HG02943 (cell line): ENCODE results near the gene SEPTIN12.
"Not testable (repeated sequence)": the region's sequence is repeated elsewhere in the genome, so short reads cannot be mapped to it uniquely, and the experiment has no call there.

ENCODE experiments used
- ATAC-seq: cut with Tn5 transposase; IDR thresholded peaks from one replicate; pipeline ENCODE4 v1.9.1; 2021; ENCODE audit warnings: mild to moderate bottlenecking, low read depth, moderate library complexity; ENCODE audit not compliant: unreplicated experiment

The SEPTIN12 gene

DNA sequence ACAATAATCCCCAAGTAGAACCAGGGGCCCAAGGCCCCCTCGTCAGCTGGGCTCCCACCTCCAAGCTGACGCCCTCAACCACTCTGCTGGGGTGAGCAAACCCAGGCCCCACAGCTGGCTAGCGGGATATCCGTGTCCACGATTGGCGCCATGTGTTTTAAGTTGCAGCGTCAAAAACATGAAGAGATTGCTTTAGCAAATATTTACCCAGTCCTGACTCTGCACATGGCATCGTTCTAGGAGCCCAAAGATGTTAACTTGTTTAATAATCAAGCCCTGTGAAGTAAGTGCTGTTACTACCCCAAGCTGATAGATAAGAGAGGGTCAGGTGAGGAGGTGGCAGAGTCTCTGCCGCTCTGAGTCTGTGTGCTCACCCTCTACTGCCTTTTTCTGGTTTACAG lies 344 bp upstream of the SEPTIN12 start:
- no peak for ATAC-seq

DNA sequence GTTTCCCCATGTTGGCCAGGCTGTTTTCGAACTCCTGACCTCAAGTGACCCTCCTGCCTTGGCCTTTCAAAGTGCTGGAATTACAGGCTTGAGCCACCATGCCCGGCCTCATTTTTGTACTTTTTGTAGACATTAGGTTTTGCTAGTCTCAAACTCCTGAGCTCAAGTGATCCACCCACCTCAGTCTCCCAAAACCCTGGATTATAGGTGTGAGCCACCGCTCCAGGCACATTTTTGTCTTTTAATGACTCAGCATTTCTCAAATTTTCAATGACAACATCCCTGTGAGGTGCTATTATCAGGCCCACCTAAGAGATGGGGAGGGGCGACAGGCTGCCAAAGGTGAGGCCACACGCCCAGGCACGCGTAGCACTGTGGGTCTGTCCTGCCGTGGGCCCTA lies 1.1 kb downstream of the SEPTIN12 start:
- ATAC-seq, result no peak

DNA sequence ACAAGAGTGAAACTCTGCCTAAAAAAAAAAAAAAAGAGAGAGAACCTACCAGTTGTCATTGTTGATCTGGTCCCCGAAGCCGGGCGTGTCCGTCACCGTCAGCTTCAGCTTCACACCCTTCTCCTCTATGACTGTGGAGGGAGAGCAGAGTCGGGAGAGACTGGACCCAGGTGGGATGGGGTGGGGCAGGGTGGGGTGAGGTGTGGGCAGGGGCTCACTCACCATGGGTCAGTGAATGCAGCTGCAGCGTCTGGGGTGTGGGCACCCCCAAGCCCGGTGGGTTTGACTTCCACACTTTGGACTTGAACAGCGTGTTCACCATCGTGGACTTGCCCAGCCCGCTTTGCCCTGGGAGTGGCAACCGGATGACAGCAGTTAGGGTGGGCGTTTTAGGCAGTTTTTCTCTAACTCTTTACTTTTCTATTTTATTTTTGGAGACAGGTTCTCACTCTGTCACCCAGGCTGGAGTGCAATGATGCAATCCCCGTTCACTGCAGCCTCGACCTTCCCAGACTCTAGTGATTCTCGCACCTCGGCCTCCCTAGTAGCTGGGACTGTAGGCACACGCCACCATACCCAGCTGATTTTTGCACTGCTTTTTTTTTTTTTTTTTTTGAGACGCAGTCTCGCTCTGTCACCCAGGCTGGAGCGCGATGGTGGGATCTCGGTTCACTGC lies 2.2 kb downstream of the SEPTIN12 start:
- no peak for ATAC-seq

DNA sequence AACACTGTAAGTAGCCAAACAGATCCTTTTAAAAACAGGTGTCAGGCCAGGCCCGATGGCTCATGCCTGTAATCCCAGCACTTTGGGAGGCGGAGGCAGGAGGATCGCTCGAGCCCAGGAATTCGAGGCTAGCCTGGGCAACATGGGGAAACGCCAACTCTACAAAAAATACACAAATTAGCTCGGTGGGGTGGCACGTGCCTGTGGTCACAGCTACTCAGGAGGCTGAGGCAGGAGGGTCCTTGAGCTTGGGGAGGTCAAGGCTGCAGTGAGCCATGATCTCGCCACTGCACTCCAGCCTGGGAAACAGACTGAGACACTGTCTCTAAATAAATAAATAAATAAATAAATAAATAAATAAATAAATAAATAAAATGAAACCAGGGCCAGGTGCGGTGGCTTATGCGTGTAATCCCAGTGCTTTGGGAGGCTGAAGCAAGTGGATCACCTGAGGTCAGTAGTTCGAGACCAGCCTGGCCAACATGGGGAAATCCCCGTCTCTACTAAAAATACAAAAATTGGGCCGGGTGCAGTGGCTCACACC lies 3.6 kb downstream of the SEPTIN12 start:
- ATAC-seq, result not testable (repeated sequence)

DNA sequence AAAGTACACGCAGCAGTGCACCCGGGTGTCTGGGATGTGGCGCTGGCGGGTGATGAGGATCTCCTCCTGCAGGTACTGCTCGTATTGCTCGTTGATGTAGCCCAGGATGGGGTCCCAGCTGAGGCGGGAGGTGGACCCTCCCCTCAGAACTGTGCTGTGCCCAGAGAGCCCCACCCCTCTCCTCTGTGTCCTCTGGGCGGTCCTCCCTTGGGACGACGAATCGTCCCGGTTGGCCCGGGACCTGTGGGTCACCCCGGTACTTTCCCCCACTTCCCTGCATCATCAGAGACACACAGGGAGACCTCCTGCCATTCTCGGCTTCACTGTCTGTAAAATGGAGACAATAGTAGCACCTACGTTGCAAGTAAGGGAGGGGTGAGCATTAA lies 4.2 kb downstream of the SEPTIN12 start:
- no peak for ATAC-seq

DNA sequence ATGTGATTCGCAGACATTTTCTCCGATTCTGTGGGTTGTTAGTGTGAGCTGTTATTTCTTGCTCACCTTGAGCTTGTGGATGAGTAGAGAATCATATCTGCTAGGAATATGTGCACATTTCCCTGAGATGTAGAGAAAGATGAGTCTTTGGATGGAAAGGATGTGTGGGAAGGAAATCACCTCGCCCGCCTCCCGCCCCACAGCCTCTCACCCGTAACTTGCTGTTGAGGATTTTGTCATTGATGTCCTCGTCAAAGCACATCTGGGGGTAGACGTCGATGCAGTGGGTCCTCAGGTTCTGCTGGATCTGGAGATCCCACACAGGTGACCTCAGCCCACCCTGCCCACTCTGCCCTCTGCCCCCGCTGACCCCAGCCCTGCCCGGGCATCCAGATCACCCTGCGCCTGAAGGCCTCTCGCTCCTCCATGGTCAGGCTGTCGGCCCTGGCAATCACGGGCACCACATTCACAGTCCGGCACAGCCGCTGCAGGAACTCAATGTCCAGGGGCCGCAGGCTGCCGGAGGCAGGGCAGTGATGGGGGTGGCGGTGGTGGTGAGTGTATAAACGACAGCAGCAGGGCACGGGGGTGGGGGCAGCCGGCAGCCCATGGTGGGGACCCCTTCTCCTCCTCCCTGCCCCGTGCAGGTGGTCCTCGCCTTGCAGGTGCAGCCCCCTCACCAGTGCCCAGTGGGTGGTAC lies 4.7 kb downstream of the SEPTIN12 start:
- ATAC-seq, result no peak

DNA sequence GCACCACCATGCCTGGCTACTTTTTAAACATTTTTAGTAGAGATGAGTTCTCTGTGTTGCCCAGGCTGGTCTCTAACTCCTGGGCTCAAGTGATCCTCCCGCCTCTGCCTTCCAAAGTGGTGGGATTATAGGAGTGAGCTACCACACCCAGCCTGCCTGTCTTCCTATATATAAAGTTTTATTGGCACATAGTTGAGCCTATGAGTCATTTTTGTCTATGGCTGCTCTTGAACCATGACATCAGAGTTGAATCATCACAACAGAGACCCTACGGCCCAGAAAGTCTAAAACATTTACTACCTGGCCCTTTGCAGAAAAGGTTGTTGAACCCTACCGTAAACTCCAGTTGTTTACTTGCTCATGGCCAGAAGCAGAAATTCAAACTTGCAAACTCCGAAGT lies 7.9 kb downstream of the SEPTIN12 start:
- no peak for ATAC-seq

DNA sequence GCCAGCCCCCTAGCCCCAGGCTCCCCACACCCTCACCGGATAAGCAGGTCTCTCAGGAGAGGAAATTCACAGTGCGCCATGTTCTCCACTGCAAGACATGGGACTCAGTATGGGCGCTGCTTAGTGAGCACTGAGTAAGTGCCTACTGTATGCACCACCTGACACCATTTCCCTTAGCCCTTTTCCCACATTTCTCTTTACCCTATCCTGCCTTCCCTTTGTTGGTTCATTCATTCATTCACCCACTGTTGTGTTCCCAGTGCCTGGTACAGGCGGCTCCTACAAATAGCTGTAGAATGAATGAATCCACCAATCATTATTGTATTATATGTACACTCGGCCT lies 10.1 kb downstream of the SEPTIN12 start:
- ATAC-seq, result no peak

DNA sequence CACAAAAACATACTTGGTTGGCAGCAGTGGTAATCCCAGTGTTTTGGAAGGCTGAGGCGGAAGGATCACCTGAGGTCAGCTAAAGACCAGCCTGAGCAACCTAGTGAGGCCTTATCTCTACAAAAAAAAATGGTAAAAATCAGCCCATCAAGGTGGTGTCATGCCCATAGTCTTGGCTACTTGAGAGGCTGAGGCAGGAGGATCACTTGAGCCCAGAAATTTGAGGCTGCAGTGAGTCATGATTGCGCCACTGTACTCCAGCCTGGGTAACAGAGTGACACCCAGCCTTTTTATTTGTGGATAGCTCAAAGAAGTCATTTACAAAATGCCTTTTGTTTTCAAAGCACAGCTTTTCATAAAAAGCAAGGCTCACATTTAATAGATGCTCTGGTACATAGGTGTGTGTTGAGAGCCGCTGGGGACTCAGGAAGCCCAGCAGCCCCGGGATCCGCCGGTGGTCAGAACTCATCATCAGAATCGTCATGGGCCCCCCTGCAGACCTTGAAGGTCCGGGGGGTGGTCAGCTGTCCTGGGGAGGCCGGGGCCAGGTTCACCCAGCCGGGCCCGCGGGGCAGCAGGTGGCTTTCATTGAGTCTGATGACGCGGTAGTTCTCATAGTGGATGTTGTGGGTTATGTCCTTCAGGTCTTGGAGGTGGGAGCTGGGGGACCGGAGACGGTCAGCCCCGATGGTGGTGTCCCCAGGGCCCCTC lies 10.7 kb downstream of the SEPTIN12 start:
- ATAC-seq, result no peak

DNA sequence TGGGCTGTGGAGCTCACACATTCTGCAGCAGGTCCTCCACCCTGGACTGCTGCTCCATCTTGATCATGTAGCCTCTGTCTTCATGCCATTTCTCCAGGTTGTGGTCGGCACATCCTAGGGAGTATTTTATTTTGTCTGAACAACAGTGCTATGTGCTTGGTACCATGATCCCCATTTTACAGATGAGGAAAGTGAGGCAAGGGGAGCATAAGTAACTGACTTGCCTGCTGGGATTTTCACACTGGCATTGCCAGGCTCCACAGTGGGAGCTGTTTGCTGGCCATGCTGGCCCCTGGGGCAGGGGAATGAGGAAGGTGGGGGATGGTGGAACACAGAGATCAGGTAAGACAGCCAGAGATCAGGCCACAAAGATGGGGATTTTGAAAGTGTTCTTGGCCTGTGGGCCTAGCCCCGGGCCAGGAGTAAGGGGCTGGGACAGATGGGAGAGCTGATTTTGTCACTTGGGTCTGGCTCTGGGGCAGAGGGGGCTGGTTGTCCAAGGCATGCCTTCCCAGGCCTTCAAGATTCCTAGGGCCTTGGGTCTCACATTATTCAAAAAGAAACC lies 11.9 kb downstream of the SEPTIN12 start:
- no peak for ATAC-seq

DNA sequence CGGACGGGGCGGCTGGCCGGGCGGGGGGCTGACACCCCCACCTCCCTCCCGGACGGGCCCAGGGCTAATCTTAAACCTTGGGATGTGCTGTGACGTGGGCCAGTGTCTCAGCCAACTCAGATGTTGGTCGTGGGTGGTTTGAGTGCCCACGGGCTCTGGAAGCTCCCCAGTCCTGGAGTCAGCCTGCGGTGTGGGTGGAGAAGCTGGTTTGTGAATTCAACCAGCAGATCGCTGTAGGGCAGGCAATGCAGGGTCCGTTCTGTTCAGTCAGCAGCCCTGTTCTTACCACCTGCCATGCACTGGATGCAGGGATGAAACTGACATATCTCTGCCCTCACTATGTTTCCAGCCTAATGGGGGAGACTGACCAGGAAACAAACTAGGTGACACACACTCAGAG lies 13.1 kb downstream of the SEPTIN12 start:
- ATAC-seq, result no peak

DNA sequence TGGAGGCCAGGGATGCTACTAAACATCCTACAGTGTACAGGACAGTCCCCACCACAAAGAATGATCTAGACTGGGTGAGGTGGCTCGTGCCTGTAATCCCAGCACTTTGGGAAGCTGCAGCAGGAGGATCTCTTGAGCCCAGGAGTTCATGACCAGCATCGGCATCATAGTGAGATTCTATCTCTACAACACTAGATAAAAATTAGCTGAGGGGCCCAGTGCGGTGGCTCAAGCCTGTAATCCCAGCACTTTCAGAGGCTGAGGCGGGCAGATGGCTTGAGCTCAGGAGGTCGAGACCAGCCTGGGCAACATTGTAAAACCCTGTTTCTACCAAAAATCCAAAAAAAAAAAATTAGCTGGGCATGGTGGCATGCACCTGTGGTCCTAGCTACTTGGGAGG lies 15.8 kb downstream of the SEPTIN12 start:
- no peak for ATAC-seq

DNA sequence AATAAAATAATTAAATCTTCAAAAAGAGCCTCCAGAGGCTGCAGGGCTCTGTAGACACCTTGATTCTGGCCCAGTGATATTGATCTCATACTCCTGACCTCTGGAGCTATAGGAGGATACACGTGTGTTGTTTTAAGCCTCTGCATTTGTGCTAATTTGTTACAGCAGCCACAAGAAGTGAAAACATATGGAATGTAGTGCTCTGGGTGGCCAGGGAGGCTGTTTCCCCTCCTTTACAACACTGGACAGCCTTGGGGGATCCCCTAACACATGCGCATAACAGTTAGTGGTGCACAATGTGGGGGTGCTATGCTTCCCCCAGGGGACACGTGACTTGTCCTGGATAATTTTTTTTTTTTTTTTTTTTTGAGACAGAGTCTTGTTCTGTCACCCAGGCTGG lies 16.5 kb downstream of the SEPTIN12 start:
- no peak for ATAC-seq

DNA sequence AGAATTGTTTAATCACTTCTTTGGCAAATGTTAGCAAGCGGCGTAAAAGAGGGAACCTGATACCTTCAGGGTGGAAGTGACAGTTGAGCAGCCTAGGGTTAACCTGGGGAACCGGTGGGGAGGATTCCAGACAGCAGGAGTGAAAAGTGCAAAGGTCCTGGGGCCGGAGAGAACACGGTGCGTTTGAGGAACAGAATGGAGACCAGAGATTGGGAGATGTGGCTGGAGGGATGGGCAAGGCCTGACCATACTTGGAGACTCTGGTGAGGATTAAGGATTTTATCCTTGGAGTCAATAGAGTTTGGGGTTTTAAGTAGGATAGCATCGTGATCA lies 18.9 kb downstream of the SEPTIN12 start:
- ATAC-seq, result no peak

DNA sequence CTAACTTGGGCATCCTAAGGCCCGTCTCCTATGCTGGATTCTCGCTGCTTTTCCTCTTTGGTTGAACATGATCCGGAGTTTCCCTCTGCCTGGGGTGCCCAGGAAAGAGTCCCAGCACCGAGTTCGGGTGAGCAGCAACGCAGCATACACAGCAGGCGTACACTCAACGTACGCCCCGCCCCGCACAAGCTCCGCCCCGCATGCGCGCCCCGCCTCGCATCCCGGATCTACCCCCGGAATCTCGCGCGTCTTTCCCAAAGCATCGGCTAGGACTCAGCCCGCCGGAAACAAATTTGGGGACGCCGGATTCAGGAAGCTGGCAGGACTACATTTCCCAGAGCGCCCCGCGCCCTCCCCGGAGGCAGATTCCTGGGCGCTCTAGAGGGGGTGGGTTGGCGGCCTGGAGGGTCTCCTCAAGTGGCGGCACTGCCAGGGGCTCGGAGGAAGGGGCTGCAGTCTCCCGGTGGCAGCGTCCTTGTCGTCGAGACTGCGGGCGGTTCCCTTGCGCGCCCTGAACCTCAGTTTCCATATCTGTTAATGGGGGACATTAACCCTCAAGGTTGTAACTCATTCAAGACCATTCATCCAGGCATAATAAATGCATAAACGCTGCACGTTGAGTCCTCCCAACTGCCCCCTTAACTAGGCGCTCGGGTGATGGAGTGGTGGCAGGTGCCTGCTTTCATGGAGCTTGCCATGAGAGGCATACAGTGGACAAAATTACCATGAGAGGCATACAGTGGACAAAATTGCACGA lies 19.4 kb downstream of the SEPTIN12 start:
- peak; percentile 63 for ATAC-seq

DNA sequence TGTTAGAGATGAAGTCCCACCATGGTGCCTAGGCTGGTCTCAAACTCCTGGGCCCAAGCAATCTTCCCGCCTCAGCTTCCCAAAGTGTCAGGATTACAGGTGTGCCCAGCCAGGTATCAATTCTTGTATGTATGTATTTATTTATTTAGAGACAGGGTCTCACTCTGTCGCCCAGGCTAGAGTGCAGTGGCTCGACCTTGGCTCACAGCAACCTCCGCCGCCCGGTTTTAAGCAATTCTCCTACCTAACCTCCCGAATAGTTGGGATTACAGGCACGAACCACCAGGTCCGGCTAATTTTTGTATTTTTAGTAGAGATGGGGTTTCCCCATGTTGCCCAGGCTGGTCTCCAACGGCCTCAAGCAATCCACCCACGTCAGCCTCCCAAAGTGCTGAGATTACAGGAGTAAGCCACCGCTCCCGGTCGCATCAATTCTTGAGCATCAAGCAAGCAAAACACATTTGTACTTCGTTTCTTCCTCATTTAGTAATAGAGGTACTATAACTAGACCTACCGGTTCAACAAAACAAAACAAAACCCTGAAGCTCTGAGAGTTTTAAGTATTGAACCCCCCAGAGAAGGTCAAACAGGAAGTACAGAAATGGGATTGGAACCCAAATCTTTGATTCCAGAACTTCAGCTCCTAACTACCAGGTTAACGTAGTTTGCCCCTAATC lies 20.1 kb downstream of the SEPTIN12 start:
- ATAC-seq, result no peak

DNA sequence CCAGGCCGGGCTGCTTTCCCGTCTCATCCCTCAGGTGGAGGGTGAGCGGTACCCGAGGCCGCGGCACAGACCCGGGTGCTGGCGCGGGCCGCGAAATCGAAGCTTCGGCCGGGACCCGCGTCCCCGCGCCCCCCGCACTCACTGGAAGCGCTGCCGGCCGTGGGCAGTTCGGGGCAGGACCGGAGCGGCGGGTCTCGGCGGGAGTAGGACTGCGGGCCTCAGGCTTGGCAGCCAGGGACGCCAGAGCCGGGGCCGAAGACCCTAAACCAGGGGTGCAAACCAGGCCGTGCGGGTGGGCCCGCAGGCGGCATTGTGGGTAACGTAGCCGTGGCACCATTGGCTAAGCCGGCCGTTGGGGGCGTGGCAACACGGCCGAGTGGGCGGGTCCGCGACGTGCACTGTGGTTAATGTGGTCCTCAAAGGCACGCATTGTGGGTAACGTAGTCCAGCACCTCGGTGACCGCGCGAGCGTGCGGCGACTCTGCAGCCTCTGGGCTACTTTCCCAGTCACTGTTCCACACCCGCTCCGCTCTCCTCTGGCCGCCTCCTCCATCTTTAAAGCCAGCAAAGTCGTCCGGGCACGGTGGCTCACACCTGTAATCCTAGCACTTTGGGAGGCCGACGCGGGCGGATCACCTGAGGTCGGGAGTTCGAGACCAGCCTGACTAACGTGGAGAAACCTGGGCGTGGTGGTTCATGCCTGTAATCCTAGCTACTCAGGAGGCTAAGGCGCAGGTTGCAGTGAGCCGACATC lies 21.1 kb downstream of the SEPTIN12 start, which contains the start of gene ZNF500:
TSS of gene ZNF500 (minus strand) at position 288 of the 754 bp plus-strand sequence. CDS start 1,184 bp downstream, outside the sequence.
- ATAC-seq, result peak; percentile 78

DNA sequence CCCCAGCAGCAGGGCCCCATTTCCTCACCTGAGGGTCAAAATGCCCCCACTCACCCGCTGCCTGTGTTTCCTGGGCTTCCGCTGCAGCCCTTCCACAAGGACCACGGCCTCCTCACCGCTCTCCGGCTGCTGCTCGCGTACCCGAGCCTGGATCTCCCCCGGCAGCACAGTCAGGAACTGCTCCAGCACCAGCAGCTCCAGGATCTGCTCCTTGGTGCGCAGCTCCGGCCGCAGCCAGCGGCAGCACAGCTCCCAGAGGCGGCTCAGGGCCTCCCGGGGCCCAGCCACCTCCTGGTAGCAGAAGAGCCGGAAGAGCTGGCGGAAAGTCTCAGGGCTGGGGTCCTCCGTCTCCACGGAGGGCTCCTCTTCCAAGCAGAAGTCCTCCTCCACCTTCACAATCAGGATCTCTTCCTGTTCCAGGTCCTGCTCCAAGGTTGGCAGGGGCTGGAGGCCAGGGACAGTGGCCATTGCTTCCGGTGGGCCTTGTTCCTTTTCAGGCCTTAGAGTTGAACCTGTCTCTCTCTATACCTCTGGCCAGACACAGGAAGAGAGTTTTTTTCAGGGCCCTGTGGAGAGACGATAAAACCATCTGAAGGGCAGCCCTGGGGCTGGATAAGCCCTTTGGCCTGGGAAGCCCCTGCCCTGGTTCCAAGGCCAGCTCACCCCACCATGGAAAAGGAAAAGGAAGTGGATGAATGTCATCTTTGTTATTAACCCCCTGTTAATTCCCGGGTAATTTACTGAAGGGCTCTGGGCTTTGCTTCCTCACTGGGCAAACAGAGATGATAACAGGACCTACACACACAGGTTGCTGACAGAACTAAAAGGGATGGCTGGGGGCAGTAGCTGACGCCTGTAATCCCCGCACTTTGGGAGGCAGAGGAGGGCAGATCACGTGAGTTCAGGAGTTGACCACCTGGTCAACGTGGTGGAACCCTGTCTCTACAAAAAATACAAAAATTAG lies 22.4 kb downstream of the SEPTIN12 start:
- no peak for ATAC-seq
